Neutrophil (primary cell): Measurements from ENCODE around the gene IRS4.

Source experiments
- H3K27ac ChIP-seq: fragments of 200-600 bp; sonication (generic); 2 replicates; pipeline ENCODE4 v1.5.1; 2016; ENCODE audit warnings: mild to moderate bottlenecking, moderate library complexity
- H3K27me3 ChIP-seq: fragments of 200-600 bp; sonication (generic); 2 replicates; pipeline ENCODE4 v1.6.0; 2016; ENCODE audit warnings: mild to moderate bottlenecking
- H3K36me3 ChIP-seq: fragments of 200-600 bp; sonication (generic); 2 replicates; pipeline ENCODE4 v1.5.1; 2017
- H3K4me1 ChIP-seq, 2 experiments: fragments of 200-600 bp in 1 of 2; sonication (generic) in 1 of 2; 1 replicate in 1 of 2; 2 replicates in 1 of 2; pipeline versions ENCODE4 v1.5.1 to v1.6.1; 2013 to 2016; ENCODE audit warnings: low read depth in 1 of 2, low read length in 1 of 2, mild to moderate bottlenecking in 1 of 2, moderate library complexity in 1 of 2; ENCODE audit not compliant: control insufficient read depth in 1 of 2, insufficient read depth in 1 of 2
- H3K4me3 ChIP-seq, 2 experiments: fragments of 200-600 bp in 1 of 2; sonication (generic) in 1 of 2; 1 replicate in 1 of 2; 2 replicates in 1 of 2; pipeline ENCODE4 v1.5.1; 2013 to 2016; ENCODE audit warnings: low read depth in 1 of 2, low read length in 1 of 2, mild to moderate bottlenecking in 1 of 2, moderate library complexity in 1 of 2
- H3K9me3 ChIP-seq: fragments of 200-600 bp; sonication (generic); 2 replicates; pipeline ENCODE4 v1.5.1; 2016
- CTCF ChIP-seq: fragments of 200-600 bp; sonication (generic); IDR thresholded peaks from 2 replicates; pipeline ENCODE4 v1.5.1; 2016; ENCODE audit warnings: antibody characterized with exemption

The IRS4 gene

GRCh38 chrX:108736509-108737479 is at the start of gene IRS4:
Gene IRS4 (minus strand): TSS chrX:108736563.
- H3K9me3 ChIP-seq: no peaks in the 10 kb centered on the region
- H3K4me3 ChIP-seq: no peak within 1 kb of the TSS
- H3K27ac ChIP-seq: no peak within 1 kb of the TSS
- H3K36me3 ChIP-seq: no peaks in the 10 kb centered on the region
- peaks cover 78% of the 10 kb centered on the region for H3K27me3 ChIP-seq
- TF ChIP-seq CTCF: no peak
- H3K4me1 ChIP-seq: no peaks in the 10 kb centered on the region

- no peak overlapping the region for H3K4me3 ChIP-seq
Measured at GRCh38 chrX:108772549-108772948, 36.2 kb upstream of the IRS4 start.

GRCh38 chrX:108763559-108763958 is 27.2 kb upstream of the IRS4 start:
- no peak for TF ChIP-seq CTCF

More at GRCh38 chrX:108772549-108772948, 36.2 kb upstream of the IRS4 start:
- no peaks in the 10 kb centered on the region for H3K27me3 ChIP-seq
- H3K27ac ChIP-seq: no peak overlapping the region
- H3K9me3 ChIP-seq: no peaks in the 10 kb centered on the region
- TF ChIP-seq CTCF: no peak
- H3K4me1 ChIP-seq: no peaks in the 10 kb centered on the region
- H3K36me3 ChIP-seq: no peaks in the 10 kb centered on the region

GRCh38 chrX:108740299-108740774 is 4.0 kb upstream of the IRS4 start:
- Histone ChIP-seq H3K4me1 (no peaks in the 10 kb centered on the region), H3K27me3 (peaks cover 43% of the 10 kb centered on the region), H3K4me3 (no peak overlapping the region), H3K9me3 (no peaks in the 10 kb centered on the region), H3K36me3 (no peaks in the 10 kb centered on the region), H3K27ac (no peak overlapping the region)
- TF ChIP-seq CTCF: no peak

More at GRCh38 chrX:108763559-108763958, 27.2 kb upstream of the IRS4 start:
- Histone ChIP-seq H3K9me3 (no peaks in the 10 kb centered on the region), H3K36me3 (no peaks in the 10 kb centered on the region), H3K27me3 (no peaks in the 10 kb centered on the region), H3K27ac (no peak overlapping the region), H3K4me1 (no peaks in the 10 kb centered on the region), H3K4me3 (no peak overlapping the region)

GRCh38 chrX:108737754-108738153 is 1.4 kb upstream of the IRS4 start:
- TF ChIP-seq CTCF: no peak
- Histone ChIP-seq H3K27ac (no peak overlapping the region), H3K9me3 (no peaks in the 10 kb centered on the region), H3K4me3 (no peak overlapping the region), H3K36me3 (no peaks in the 10 kb centered on the region), H3K27me3 (peaks cover 69% of the 10 kb centered on the region), H3K4me1 (no peaks in the 10 kb centered on the region)
